Type B pancreatic cell (in vitro differentiated cells): ENCODE results near the gene RAB3A. TPM values are rescaled to one million over a fixed set of nuclear protein-coding genes. Genes with fewer than 3 reads are reported as not detected.

ENCODE experiments used
- DNase-seq: peaks from one replicate; pipeline ENCODE4 v3.0.0; 2021; ENCODE audit warnings: mixed read lengths; ENCODE audit not compliant: unreplicated experiment; ENCODE audit errors: extremely low spot score
- H3K27ac Mint-ChIP-seq: 2 replicates; pipeline ENCODE4 v1.8.0; 2021; ENCODE audit warnings: mild to moderate bottlenecking, mixed read lengths
- H3K27me3 Mint-ChIP-seq: 2 replicates; pipeline ENCODE4 v1.8.0; 2021; ENCODE audit warnings: mixed read lengths
- H3K36me3 Mint-ChIP-seq: 2 replicates; pipeline ENCODE4 v1.8.0; 2021; ENCODE audit warnings: mixed read lengths
- H3K4me1 Mint-ChIP-seq: one replicate; pipeline ENCODE4 v1.8.0; 2021; ENCODE audit warnings: mixed read lengths; ENCODE audit not compliant: unreplicated experiment
- H3K4me3 Mint-ChIP-seq: 2 replicates; pipeline ENCODE4 v1.8.0; 2021; ENCODE audit warnings: mild to moderate bottlenecking, mixed read lengths
- H3K9me3 Mint-ChIP-seq: 2 replicates; pipeline ENCODE4 v1.8.0; 2021; ENCODE audit warnings: mixed read lengths
- total RNA-seq: library from RNA; stranded (reverse); gene quantifications from 2 replicates; pipeline ENCODE4 v1.2.1, GENCODE V29; 2021; ENCODE audit warnings: low replicate concordance
- TF ChIP-seq, protein P1 (sequence below): fragments of 200-600 bp; sonication (generic); conservative IDR thresholded peaks from 2 replicates; pipeline ENCODE4 v1.5.0; 2021; ENCODE audit warnings: antibody characterized with exemption, mild to moderate bottlenecking

RAB3A gene
- total RNA-seq, 1 donor from 2014 or later, result 8.7 TPM

DNA sequence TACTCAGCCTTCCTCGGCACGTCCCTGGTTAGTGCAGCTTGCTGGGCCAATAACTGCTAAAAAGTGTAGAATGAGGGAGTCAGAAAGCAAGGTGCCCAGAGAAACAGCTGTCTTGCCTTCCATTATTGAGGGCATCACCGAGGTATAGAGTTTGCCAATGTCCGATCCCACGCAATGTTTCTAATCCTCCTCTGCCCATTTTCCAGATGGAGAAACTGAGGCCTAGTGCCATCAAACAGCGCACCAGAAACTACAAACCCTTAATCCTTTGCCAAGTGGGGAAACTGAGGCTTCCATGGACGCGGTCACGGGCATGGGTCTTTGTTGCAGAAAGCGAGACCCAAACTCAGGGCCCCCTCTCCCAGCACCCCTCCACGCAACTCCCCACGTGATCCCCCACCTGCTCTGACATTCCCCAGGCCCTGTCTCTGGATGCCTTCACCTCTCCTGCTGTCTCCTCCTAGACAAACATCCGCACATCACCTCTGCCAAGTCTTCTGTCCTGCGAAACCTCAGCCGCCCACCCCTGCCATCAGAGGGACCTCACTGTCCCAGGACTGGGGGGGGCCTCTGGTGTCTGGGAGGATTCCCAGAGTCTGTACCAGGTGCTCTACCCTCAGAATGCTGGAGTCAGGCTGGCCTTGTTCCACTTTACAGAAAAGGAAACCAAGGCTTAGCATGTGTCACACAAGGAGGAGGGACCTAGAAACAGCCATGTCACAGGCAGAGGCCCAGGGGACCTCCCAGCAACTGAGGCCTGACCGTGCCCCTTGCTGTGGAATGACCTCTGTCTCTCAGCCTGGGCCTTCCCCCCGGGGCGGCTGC is 23.3 kb upstream of the RAB3A start:
- Mint-ChIP-seq H3K9me3 (no peaks in the 10 kb centered on the region), H3K4me1 (peaks cover 8% of the 10 kb centered on the region), H3K4me3 (no peak overlapping the region), H3K27me3 (peaks cover 65% of the 10 kb centered on the region), H3K27ac (no peak overlapping the region), H3K36me3 (no peaks in the 10 kb centered on the region)
- DNase-seq, result no peak
- TF ChIP-seq, protein P1, sequence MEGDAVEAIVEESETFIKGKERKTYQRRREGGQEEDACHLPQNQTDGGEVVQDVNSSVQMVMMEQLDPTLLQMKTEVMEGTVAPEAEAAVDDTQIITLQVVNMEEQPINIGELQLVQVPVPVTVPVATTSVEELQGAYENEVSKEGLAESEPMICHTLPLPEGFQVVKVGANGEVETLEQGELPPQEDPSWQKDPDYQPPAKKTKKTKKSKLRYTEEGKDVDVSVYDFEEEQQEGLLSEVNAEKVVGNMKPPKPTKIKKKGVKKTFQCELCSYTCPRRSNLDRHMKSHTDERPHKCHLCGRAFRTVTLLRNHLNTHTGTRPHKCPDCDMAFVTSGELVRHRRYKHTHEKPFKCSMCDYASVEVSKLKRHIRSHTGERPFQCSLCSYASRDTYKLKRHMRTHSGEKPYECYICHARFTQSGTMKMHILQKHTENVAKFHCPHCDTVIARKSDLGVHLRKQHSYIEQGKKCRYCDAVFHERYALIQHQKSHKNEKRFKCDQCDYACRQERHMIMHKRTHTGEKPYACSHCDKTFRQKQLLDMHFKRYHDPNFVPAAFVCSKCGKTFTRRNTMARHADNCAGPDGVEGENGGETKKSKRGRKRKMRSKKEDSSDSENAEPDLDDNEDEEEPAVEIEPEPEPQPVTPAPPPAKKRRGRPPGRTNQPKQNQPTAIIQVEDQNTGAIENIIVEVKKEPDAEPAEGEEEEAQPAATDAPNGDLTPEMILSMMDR, result no peak

DNA sequence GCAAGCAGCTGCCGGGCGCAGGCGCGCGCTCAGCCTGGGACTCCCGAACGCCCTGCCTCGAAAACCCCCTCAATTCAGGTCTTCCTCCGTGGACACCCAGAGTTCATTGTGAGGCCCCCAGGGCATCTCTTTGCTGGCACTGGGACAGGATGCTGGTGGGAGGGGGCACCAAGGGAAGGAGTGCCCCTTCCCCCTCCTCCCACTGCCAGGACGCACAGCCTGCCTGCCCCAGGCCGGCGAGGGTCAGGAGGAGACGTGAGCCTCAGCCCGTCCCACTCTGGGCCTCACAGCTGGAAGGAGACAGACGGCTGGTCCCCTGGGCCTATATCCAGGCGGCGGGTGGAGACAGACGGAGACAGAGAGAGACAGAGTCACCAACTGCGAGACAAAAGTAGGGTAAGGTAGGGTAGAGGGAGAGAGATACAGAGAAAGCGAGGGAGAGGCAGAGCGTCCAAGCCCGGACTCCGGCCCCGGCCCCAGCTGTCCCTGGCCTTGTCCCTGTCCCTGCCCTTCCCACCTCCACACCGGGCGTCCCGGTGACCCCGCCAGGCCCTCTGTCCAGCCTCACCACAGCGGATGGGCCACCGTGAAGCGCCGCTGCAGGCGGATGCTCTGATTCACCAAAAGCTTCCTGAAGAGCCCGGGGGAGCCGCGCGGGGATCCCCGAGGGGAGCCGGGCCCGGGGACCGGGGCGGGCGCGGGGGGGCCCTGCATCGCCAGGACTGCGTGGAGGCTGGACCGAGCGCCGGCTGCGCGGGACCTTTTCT is 22.0 kb upstream of the RAB3A start, which contains the start of gene PDE4C:
Gene PDE4C, minus strand, starts transcription at position 737 of the 767 bp plus-strand sequence. Its CDS starts 23 bp downstream, at position 714.
- peaks cover 8% of the 10 kb centered on the region for H3K4me1 Mint-ChIP-seq
- no peaks in the 10 kb centered on the region for H3K9me3 Mint-ChIP-seq
- TF ChIP-seq, protein P1, result no peak
- no peaks in the 10 kb centered on the region for H3K36me3 Mint-ChIP-seq
- H3K27me3 Mint-ChIP-seq, result peaks cover 65% of the 10 kb centered on the region
- H3K4me3 Mint-ChIP-seq, result peak within 1 kb of the TSS; percentile 11
- DNase-seq, result no peak
- H3K27ac Mint-ChIP-seq, result no peak within 1 kb of the TSS

DNA sequence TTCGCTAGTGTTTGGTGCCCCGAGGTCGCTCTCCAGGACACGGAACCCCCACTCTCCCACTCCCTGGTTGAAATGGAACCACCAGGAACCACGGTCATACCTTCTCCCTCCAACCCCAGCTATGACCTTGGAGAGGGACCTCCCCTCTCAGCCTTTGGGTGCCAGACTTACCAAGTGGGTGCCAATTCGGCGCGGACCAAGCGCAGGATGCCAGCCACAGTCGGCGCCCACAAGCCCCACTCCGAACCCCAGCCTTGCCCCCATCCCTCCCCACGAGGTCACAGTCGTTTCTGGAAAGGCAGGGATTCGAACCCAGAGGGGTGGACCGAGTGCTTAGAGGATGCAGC is 21.5 kb upstream of the RAB3A start:
- Mint-ChIP-seq H3K4me3 (peak overlapping the region; percentile 11), H3K9me3 (no peaks in the 10 kb centered on the region), H3K4me1 (peaks cover 8% of the 10 kb centered on the region), H3K27ac (no peak overlapping the region), H3K36me3 (no peaks in the 10 kb centered on the region), H3K27me3 (peaks cover 63% of the 10 kb centered on the region)
- TF ChIP-seq, protein P1, result no peak
- DNase-seq, result no peak

DNA sequence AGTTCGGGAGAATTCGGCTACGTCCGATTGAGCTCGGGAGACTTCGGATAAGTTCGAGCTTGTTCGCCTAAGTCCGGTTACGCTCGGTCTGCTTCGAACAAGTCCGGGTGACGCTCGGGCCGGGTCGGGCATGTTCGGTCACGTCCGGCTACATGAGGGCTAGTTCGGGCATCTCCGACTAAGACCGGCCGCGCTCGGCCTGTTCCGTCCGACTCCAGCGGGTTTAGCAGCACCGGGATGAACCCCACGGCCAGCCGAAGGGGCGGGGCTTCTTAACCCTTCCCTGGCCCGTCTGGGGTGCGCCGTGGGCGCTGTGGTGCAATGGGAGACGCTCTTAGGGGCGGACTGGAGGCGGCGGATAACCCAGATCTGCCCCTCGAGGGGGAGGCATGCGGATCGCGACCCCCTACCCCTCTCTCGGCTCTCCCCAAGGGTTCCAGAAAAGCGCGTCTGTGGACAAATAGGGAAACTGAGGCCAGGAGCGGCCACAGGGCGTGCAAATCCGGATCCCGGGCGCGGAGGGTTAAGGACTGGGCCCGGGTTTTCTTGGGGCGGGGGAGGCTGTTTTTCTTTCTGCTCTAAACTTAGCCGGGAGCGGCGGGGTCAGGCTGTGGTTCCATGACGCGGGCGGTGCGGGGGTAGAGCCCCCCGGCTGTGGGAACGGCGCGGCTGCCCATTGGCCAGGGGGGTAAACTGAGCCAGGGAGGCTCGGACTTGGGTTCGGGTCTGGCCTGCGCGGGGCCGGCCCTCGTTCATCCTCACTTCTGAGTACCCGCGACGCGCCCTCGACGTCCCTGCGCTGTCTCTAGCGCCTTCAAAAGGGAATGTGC is 20.9 kb upstream of the RAB3A start:
- H3K4me1 Mint-ChIP-seq, result peaks cover 8% of the 10 kb centered on the region
- H3K4me3 Mint-ChIP-seq, result peak overlapping the region; percentile 92
- peak; percentile 99 for DNase-seq
- H3K27ac Mint-ChIP-seq, result peak overlapping the region; percentile 63
- no peaks in the 10 kb centered on the region for H3K9me3 Mint-ChIP-seq
- no peaks in the 10 kb centered on the region for H3K36me3 Mint-ChIP-seq
- peaks cover 65% of the 10 kb centered on the region for H3K27me3 Mint-ChIP-seq
- TF ChIP-seq, protein P1, result no peak

DNA sequence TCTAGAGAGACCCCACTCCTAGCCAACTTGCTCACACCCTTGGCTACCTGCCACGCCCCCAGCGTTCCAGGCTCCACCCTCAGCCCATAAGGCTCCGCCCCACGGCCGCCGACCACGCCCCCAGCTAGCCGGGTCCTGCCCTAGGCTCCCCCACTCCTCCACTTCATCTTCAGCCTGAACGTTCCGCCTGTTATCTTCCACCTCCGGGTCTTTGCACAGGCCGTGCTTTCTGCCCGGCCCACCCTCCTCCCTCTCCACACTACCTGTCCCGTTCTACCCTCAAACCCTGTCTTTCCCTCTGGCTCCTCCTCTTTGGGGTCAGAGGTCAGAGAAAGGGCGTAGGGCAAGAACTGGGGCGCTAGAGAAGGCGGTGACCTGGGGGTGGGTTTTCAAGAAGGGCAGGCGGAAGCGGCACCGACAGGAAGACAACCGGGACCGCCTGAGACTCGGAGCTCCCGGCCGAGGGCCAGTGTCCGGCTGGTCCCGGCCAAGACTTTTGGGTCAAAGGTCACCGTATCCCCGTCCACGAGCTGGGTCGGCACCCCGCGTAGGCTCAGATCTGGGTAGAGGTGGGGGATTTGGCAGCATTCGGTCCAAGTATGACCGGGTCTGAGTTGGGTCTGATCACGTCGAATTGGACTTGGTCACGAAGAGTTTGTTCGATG is 20.1 kb upstream of the RAB3A start:
- TF ChIP-seq, protein P1, result no peak
- DNase-seq, result no peak
- Mint-ChIP-seq H3K4me1 (peaks cover 8% of the 10 kb centered on the region), H3K27ac (peak overlapping the region; percentile 63), H3K9me3 (no peaks in the 10 kb centered on the region), H3K36me3 (no peaks in the 10 kb centered on the region), H3K4me3 (peak overlapping the region; percentile 92), H3K27me3 (peaks cover 66% of the 10 kb centered on the region)
